ENCODE measurements around the gene RALB. TPM values are rescaled to one million over a fixed set of nuclear protein-coding genes. Genes with fewer than 3 reads are reported as not detected.

Gene RALB
- total RNA-seq, 1 experiment from 2014 or later = 24.6 TPM

DNA sequence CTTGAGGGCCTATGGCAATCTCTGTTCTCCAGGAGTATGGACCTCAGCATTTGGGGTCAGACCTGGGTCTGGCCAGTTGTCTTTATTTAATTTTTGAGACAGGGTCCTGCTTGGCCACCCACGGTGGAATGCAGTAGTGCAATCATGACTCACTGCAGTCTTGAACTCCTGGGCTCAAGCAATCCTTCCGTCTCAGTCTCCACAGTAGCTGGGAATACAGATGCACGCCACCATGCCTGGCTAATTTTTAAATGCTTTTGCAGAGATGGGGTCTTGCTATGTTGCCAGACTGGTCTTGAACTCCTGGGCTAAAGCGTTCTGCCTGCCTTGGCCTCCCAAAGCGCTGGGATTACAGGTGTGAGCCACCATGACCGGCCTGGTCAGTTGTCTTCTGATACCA is 46.9 kb downstream of the RALB start:
- DNase-seq = no peak
- no peaks in the 10 kb centered on the region for H4K20me1 ChIP-seq (ENCODE audit: control insufficient read depth, insufficient read depth, insufficient read length)
- H3K79me1 ChIP-seq (ENCODE audit: insufficient read depth, low read depth, low read length, poor library complexity, severe bottlenecking) = no peaks in the 10 kb centered on the region
- H3K18ac ChIP-seq (ENCODE audit: insufficient read length, low read depth, low read length) = no peak overlapping the region
- H3K79me2 ChIP-seq (ENCODE audit: insufficient read depth, low read length) = no peaks in the 10 kb centered on the region
- Mint-ChIP-seq H3K4me3 (no peak overlapping the region), H3K9me3 (no peaks in the 10 kb centered on the region), H3K4me1 (peaks cover 15 to 17% of the 10 kb centered on the region in 2 experiments), H3K36me3 (ENCODE audit: insufficient read depth in 1 of 3, low read depth in 3 of 3) (peaks cover 0 to 9% (median 0%) of the 10 kb centered on the region in 3 experiments; a peak in 3 of 7 replicates), H3K27ac (no peak overlapping the region), H3K27me3 (ENCODE audit: low read depth) (peaks cover 12% of the 10 kb centered on the region)
- no CpG with 5 or more reads among the region's 6 CpGs for WGBS (ENCODE audit: extremely low coverage, insufficient read length, low lambda C conversion rate)
- no peak overlapping the region for H4K5ac ChIP-seq (ENCODE audit: insufficient read length, low read depth, low read length)
- no peak overlapping the region for H2AK5ac ChIP-seq (ENCODE audit: insufficient read length, low read length)
- no peaks in the 10 kb centered on the region for H3K27me3 ChIP-seq (ENCODE audit: insufficient read depth, low read length)
- H3K9ac ChIP-seq (ENCODE audit: extremely low read depth, insufficient read length, low read length) = no peak overlapping the region
- H2BK12ac ChIP-seq (ENCODE audit: insufficient read length, low read depth, low read length) = no peak overlapping the region
- no peak overlapping the region for H2AFZ ChIP-seq (ENCODE audit: low read length)
- no peaks in the 10 kb centered on the region for H3K4me1 ChIP-seq (ENCODE audit: insufficient read depth, low read length)
- H3K4me2 ChIP-seq (ENCODE audit: insufficient read depth, insufficient read length, low read length) = no peak overlapping the region
- H3K23ac ChIP-seq (ENCODE audit: insufficient read length, low read depth, low read length) = no peak overlapping the region
- H3T11ph ChIP-seq (ENCODE audit: low read length) = no peak overlapping the region
- no peaks in the 10 kb centered on the region for H3K9me3 ChIP-seq (ENCODE audit: control insufficient read depth, low read depth, low read length)
- H4K8ac ChIP-seq (replicated peaks; ENCODE audit: insufficient read length, low read depth, low read length) = no peak overlapping the region
- no peak overlapping the region for H2BK15ac ChIP-seq (ENCODE audit: low read depth, low read length)
- H2BK20ac ChIP-seq (ENCODE audit: low read depth, low read length, poor library complexity, severe bottlenecking) = no peak overlapping the region
- TF ChIP-seq, protein P1, sequence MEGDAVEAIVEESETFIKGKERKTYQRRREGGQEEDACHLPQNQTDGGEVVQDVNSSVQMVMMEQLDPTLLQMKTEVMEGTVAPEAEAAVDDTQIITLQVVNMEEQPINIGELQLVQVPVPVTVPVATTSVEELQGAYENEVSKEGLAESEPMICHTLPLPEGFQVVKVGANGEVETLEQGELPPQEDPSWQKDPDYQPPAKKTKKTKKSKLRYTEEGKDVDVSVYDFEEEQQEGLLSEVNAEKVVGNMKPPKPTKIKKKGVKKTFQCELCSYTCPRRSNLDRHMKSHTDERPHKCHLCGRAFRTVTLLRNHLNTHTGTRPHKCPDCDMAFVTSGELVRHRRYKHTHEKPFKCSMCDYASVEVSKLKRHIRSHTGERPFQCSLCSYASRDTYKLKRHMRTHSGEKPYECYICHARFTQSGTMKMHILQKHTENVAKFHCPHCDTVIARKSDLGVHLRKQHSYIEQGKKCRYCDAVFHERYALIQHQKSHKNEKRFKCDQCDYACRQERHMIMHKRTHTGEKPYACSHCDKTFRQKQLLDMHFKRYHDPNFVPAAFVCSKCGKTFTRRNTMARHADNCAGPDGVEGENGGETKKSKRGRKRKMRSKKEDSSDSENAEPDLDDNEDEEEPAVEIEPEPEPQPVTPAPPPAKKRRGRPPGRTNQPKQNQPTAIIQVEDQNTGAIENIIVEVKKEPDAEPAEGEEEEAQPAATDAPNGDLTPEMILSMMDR (conservative IDR thresholded peaks at IDR 0.05) = no peak
- H4K91ac ChIP-seq (ENCODE audit: insufficient read length, low read depth, low read length) = no peak overlapping the region
- H2BK5ac ChIP-seq (ENCODE audit: insufficient read length, low read length) = no peak overlapping the region
- no peaks in the 10 kb centered on the region for H3K23me2 ChIP-seq (ENCODE audit: insufficient read length, low read depth, low read length, poor library complexity, severe bottlenecking)
- no peak overlapping the region for H3K27ac ChIP-seq (ENCODE audit: insufficient read length, low read depth, low read length)
- no peak overlapping the region for H3K56ac ChIP-seq (ENCODE audit: insufficient read length, low read depth, low read length)
- H3K14ac ChIP-seq (ENCODE audit: insufficient read depth, low read length) = no peak overlapping the region
- H2BK120ac ChIP-seq (ENCODE audit: low read depth, low read length, poor library complexity, severe bottlenecking) = no peak overlapping the region
- no peak overlapping the region for H3K4ac ChIP-seq (ENCODE audit: low read depth, low read length)

All from H9 (cell line).